GM18519 (cell line): ENCODE measurements around the gene CIROP.

Source experiments
- ATAC-seq: cut with Tn5 transposase; IDR thresholded peaks from one replicate; pipeline ENCODE4 v1.9.1; 2021; ENCODE audit warnings: mild to moderate bottlenecking, moderate library complexity; ENCODE audit not compliant: unreplicated experiment, low FRiP score

Gene CIROP

GRCh38 chr14:23054000-23054811 is 50.6 kb downstream of the CIROP start:
- no peak for ATAC-seq

DNA sequence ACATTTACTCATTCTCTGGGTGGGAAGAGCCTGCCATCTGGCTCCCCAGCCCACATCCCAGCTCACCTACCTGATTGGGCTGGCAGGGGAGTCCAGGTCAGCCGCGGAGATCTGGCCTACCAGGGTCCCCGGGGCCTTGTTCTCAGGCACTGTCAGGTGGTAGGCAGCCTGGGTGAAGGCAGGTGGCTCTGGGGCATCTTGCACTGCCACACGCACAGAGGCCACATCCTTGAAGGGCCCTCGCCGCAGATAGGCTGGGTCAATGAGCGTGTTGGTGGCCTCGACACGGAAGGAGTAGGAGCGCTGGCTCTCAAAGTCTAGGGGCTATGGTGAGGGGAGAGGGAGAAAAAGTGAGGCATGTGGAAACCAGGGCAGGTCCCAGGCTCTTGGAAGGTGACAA is 51.4 kb downstream of the CIROP start:
- ATAC-seq: no peak

DNA sequence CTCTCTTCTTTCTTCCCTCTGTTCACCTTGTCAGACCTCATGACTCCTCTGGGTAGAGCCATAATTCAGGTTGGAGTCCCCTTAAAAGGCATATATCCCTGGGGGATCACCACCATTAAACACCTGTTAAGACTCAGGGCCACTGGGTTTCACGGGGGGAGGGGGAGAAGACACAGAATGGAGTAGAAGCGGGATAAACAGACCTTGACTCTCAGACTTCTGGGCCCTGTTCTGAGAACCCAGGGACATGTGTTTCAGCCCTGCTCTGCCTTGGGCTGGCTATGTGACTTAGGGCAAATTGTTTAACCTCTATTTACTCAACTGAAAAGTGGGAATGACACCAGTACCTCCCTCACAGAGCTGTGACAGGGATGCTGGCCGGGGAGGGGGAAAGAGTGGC is 52.1 kb downstream of the CIROP start:
- no peak for ATAC-seq

DNA sequence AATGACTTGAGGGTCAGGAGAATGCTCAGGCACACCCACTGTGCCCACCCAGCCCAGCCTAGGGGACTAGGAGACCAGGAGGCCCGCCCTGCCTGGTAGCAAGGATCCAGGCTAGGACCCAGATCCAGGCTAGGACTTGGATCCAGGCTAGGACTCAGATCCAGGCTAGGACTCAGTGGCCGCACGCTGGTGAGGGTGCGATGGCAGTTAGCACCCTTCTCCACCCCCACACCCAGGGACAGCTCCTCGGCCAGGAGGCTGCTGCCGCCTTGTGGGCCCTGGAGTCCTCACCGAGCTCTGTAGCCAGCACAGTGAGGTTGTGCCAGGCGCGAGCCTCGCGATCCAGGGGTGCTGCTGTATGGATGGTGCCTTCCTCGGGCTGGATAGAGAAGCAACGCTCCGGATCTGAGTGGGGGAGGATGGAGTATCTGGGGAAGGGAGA is 52.6 kb downstream of the CIROP start:
- no peak for ATAC-seq

GRCh38 chr14:23051141-23052057 is 53.4 kb downstream of the CIROP start:
- ATAC-seq: no peak
